Ovary (tissue), 9 donors: ENCODE measurements around the gene HOXB3. TPM values are rescaled to one million over a fixed set of nuclear protein-coding genes. Genes with fewer than 3 reads are reported as not detected.

Experiments
- DNase-seq, 5 donors: peaks; one replicate each; pipeline ENCODE4 v3.0.0-alpha.2; 2019 to 2020
- H3K27ac ChIP-seq, 2 donors: fragments of 200-600 bp; one replicate each; pipeline versions ENCODE4 v1.5.1 to v1.8.0; 2019 to 2022
- H3K27me3 ChIP-seq: fragments of 200-600 bp; one replicate; pipeline ENCODE4 v1.8.0; 2022
- H3K36me3 ChIP-seq: fragments of 200-600 bp; sonication (generic); one replicate; pipeline ENCODE4 v1.5.1; 2019
- H3K4me1 ChIP-seq: one replicate; pipeline ENCODE4 v1.8.1; 2013; ENCODE audit warnings: mild to moderate bottlenecking, moderate library complexity; ENCODE audit not compliant: insufficient read depth
- H3K4me3 ChIP-seq: fragments of 200-600 bp; sonication (generic); one replicate; pipeline ENCODE4 v1.5.1; 2017
- H3K9me3 ChIP-seq, 2 donors: fragments of 200-600 bp in 1 of 2; sonication (generic) in 1 of 2; one replicate each; pipeline versions ENCODE4 v1.5.1 to v1.8.1; 2013 to 2019; ENCODE audit warnings: mild to moderate bottlenecking in 1 of 2, moderate library complexity in 1 of 2
- CTCF ChIP-seq, 3 donors: fragments of 450-650 bp in 2 of 3; fragments of 200-600 bp in 1 of 3; IDR thresholded peaks; one replicate each; pipeline versions ENCODE4 v1.5.1 to v1.8.0; 2016 to 2022; ENCODE audit warnings: antibody characterized with exemption in 3 of 3, mild to moderate bottlenecking in 1 of 3
- EP300 ChIP-seq: sonication (generic); formaldehyde crosslinking; IDR thresholded peaks from one replicate; pipeline ENCODE4 v1.6.1; 2017; ENCODE audit warnings: antibody characterized with exemption
- POLR2A ChIP-seq: fragments of 450-650 bp; IDR thresholded peaks from one replicate; pipeline ENCODE4 v1.6.1; 2017; ENCODE audit warnings: antibody characterized with exemption, mild to moderate bottlenecking, moderate library complexity
- WGBS, 3 donors: extraction: QIAGEN DNeasy Blood & Tissue Kit in 1 of 3; methylation state at CpG; one replicate each; pipeline versions ENCODE4 v1.1.5 to v1.1.7; 2013 to 2017; 5-methylcytosine and 5-hydroxymethylcytosine counted together
- intact Hi-C, 4 donors: fragments of 100-400 bp; cut with DNase I; formaldehyde crosslinking; loops; one replicate each; pipeline versions ENCODE4 v1.11.0 to v1.15.1; 2022 to 2023
- polyA plus RNA-seq, 2 donors: library from polyadenylated mRNA; stranded (reverse); fragments of 200-250 nt in 1 of 2; fragments of 350-450 nt in 1 of 2; fragmentation: Illumina TruSeq in 1 of 2; extraction: RNeasy Lipid Tissue Mini Kit (QIAGEN cat#74804) in 1 of 2; gene quantifications; one replicate each; pipeline ENCODE4 v1.2.3, GENCODE V29; 2013 to 2014
- total RNA-seq, 7 donors: library from RNA; depleted of rRNA in 2 of 7; stranded (reverse); fragments of >200 nt in 2 of 7; fragmentation: NEBNext Ultra II Directional in 3 of 7; extraction: Animal tissue kit (Norgen Biotek cat#: 25700) in 3 of 7; gene quantifications; one replicate each; pipeline versions ENCODE4 v1.1.0 to v1.2.4, GENCODE V29; 2016 to 2023
- donor health status: DM: no; HTN: no; CAD: no; lungs with moderate emphysema.
- donor health status: DM: no; HTN: no; CAD: no.
- donor health status: Bipolar disorder and iron deficiency.
- donor health status: DM: yes; HTN: yes; CAD: no.
- donor health status: DM: no; HTN: no; CAD: no.
- donor health status: DM: yes; HTN: yes; CAD: no.

The HOXB3 gene
- total and polyA plus RNA-seq, 9 donors = 0.43 to 10.7 (median 2.7) TPM

GRCh38 chr17:48628649-48629410, 38.8 kb upstream of the HOXB3 start:
- DNase-seq = no peak
- 17 to 23% (median 19%) methylated on average over 5 of the region's 5 CpGs for WGBS, 3 donors

GRCh38 chr17:48627623-48628521, 37.8 kb upstream of the HOXB3 start:
- WGBS, 3 donors = 3 to 12% (median 4%) methylated on average over 27 of the region's 27 CpGs
- intact Hi-C loops = loop anchor here in 1 of 4 donors (10.0 kb wide), 1 partner anchor 293 kb away; no protein-coding TSS in a partner anchor
- Histone ChIP-seq H3K36me3 (no peaks in the 10 kb centered on the region), H3K27ac (no peak overlapping the region), H3K27me3 (peaks cover 2% of the 10 kb centered on the region), H3K9me3 (no peaks in the 10 kb centered on the region), H3K4me1 (peaks cover 2% of the 10 kb centered on the region), H3K4me3 (no peak overlapping the region)
- no peak for DNase-seq
- no peak for TF ChIP-seq EP300
- no peak for TF ChIP-seq CTCF (IDR thresholded peaks at IDR 0.05)
- TF ChIP-seq POLR2A = no peak

More at GRCh38 chr17:48628649-48629410, 38.8 kb upstream of the HOXB3 start:
- H3K36me3 ChIP-seq = no peaks in the 10 kb centered on the region
- H3K9me3 ChIP-seq = no peaks in the 10 kb centered on the region
- no peak overlapping the region for H3K4me3 ChIP-seq
- intact Hi-C loops = loop anchor here in 1 of 4 donors (10.0 kb wide), 1 partner anchor 294 kb away; no protein-coding TSS in a partner anchor
- no peak overlapping the region for H3K27ac ChIP-seq
- peaks cover 2% of the 10 kb centered on the region for H3K27me3 ChIP-seq
- H3K4me1 ChIP-seq = peaks cover 2% of the 10 kb centered on the region
- TF ChIP-seq CTCF (IDR thresholded peaks at IDR 0.05) (no peak), POLR2A (no peak), EP300 (no peak)

GRCh38 chr17:48627118-48627597, 37.1 kb upstream of the HOXB3 start:
- Histone ChIP-seq H3K4me1 (peaks cover 2% of the 10 kb centered on the region), H3K27me3 (peaks cover 2% of the 10 kb centered on the region), H3K27ac (no peak overlapping the region), H3K4me3 (no peak overlapping the region), H3K9me3 (no peaks in the 10 kb centered on the region), H3K36me3 (no peaks in the 10 kb centered on the region)
- WGBS, 3 donors = 4 to 12% (median 6%) methylated on average over 5 of the region's 5 CpGs
- intact Hi-C loops = loop anchor here in 1 of 4 donors (10.0 kb wide), 1 partner anchor 292 kb away; no protein-coding TSS in a partner anchor
- TF ChIP-seq CTCF (IDR thresholded peaks at IDR 0.05) (no peak), EP300 (no peak), POLR2A (no peak)
- DNase-seq = no peak
